ENCODE data around the gene OR4D1.

OR4D1 gene

GRCh38 chr17:58195518-58196123, 47.4 kb downstream of the OR4D1 start:
- no peak for DNase-seq

GRCh38 chr17:58196610-58197009, 48.4 kb downstream of the OR4D1 start:
- no peak for DNase-seq

GRCh38 chr17:58200024-58200633, 51.9 kb downstream of the OR4D1 start:
- peak; percentile 29 to 56 for DNase-seq

GRCh38 chr17:58202859-58203258, 54.7 kb downstream of the OR4D1 start:
- DNase-seq = no peak

GRCh38 chr17:58204796-58205195, 56.6 kb downstream of the OR4D1 start:
- DNase-seq = no peak

- DNase-seq = no peak
Observed at GRCh38 chr17:58205936-58206335, 57.8 kb downstream of the OR4D1 start.

GRCh38 chr17:58207451-58207850, 59.3 kb downstream of the OR4D1 start:
- DNase-seq = no peak

- DNase-seq = no peak
Observed at GRCh38 chr17:58208344-58208743, 60.2 kb downstream of the OR4D1 start.

Measured in stimulated activated CD4-positive, alpha-beta T cell treated with anti-CD3 and anti-CD28 coated beads, Interleukin-4, amount 100 ng/mL, for 4 hours (primary cell).